ENCODE results near the gene SGMS1.

DNA sequence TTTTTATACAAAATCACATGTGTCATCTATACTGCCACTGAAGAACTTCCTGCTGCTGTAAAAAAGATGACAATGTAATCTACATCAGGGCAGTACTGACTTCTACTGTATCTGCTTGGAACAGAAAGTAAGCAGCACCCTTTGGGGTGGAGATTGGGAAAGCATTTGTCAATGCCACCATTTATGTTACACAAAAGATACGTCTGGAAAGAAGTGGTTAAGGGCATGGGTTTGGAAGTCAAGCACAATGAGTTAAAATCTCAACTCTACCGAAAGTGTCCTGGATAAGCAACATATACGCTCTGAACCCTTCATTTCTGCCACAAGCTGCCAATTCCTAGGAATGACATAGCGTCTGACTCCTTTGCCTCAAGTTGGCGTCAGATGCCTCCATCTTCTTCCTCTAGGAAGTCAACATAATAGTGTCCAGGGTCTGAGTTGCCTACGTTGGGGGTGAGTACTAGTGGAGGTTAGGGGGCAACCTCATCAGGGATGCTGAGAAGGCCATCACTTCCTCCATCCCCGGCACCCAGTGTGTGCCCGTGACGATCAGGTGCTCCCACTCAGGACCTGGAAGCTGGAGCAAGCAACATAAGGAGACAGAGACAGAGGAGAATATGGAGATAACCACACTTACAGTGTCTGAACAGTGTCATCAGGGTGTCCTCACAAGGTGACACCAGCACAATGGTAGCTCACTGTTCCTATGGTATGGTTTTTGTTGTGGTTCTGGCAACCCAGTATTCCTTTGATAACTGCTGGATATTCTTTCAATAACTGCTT is 58.3 kb downstream of the SGMS1 start:
- TF ChIP-seq, protein P1, sequence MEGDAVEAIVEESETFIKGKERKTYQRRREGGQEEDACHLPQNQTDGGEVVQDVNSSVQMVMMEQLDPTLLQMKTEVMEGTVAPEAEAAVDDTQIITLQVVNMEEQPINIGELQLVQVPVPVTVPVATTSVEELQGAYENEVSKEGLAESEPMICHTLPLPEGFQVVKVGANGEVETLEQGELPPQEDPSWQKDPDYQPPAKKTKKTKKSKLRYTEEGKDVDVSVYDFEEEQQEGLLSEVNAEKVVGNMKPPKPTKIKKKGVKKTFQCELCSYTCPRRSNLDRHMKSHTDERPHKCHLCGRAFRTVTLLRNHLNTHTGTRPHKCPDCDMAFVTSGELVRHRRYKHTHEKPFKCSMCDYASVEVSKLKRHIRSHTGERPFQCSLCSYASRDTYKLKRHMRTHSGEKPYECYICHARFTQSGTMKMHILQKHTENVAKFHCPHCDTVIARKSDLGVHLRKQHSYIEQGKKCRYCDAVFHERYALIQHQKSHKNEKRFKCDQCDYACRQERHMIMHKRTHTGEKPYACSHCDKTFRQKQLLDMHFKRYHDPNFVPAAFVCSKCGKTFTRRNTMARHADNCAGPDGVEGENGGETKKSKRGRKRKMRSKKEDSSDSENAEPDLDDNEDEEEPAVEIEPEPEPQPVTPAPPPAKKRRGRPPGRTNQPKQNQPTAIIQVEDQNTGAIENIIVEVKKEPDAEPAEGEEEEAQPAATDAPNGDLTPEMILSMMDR (IDR thresholded peaks at IDR 0.05) = no peak
- no peak for TF ChIP-seq POLR2A (IDR thresholded peaks at IDR 0.05)

Measured in vagina (tissue), 2 donors.